GM23338 (cell line): ENCODE measurements around the gene MYO3B. TPM values are rescaled to one million over a fixed set of nuclear protein-coding genes. Genes with fewer than 3 reads are reported as not detected.

Source experiments
- ATAC-seq: fragments of 200-7000 bp; cut with Tn5 transposase; 3 replicates; pipeline ENCODE4 v1.9.1; 2020
- DNase-seq: peaks from one replicate; pipeline ENCODE4 v3.0.0-alpha.2; 2015; ENCODE audit warnings: low spot score
- H2AFZ ChIP-seq: fragments of 200-600 bp; sonication (generic); 2 replicates; pipeline ENCODE4 v1.8.0; 2016; ENCODE audit warnings: antibody characterized with exemption, mild to moderate bottlenecking, moderate library complexity
- H3F3A ChIP-seq: fragments of 200-600 bp; sonication (generic); replicated peaks from 2 replicates; pipeline ENCODE4 v1.8.0; 2017; ENCODE audit warnings: antibody characterized with exemption, mixed run types, low read depth
- H3K27ac ChIP-seq: fragments of 200-600 bp; sonication (generic); 2 replicates; pipeline ENCODE4 v1.6.1; 2016; ENCODE audit warnings: low read depth
- H3K27me3 ChIP-seq: fragments of 200-600 bp; sonication (generic); 2 replicates; pipeline ENCODE4 v1.8.0; 2016; ENCODE audit warnings: mild to moderate bottlenecking, mixed run types, moderate library complexity; ENCODE audit not compliant: insufficient read depth
- H3K36me3 ChIP-seq: fragments of 200-600 bp; sonication (generic); 2 replicates; pipeline ENCODE4 v1.8.0; 2016; ENCODE audit warnings: mild to moderate bottlenecking; ENCODE audit not compliant: insufficient read depth
- H3K4me1 ChIP-seq: fragments of 200-600 bp; sonication (generic); 2 replicates; pipeline ENCODE4 v1.8.0; 2016; ENCODE audit warnings: mild to moderate bottlenecking, moderate library complexity; ENCODE audit not compliant: insufficient read depth
- H3K4me2 ChIP-seq: fragments of 200-600 bp; sonication (generic); 2 replicates; pipeline ENCODE4 v1.7.1; 2017; ENCODE audit warnings: mixed run types
- H3K4me3 ChIP-seq: fragments of 200-600 bp; sonication (generic); 2 replicates; pipeline ENCODE4 v1.6.1; 2016; ENCODE audit warnings: mixed run types
- H3K79me2 ChIP-seq: fragments of 200-600 bp; sonication (generic); replicated peaks from 2 replicates; pipeline ENCODE4 v1.8.0; 2017; ENCODE audit warnings: mild to moderate bottlenecking; ENCODE audit not compliant: insufficient read depth
- H3K9me2 ChIP-seq: fragments of 200-600 bp; sonication (generic); 2 replicates; pipeline ENCODE4 v1.8.0; 2017; ENCODE audit not compliant: insufficient read depth
- H4K20me1 ChIP-seq: fragments of 200-600 bp; sonication (generic); replicated peaks from 2 replicates; pipeline ENCODE4 v1.8.0; 2017; ENCODE audit warnings: mild to moderate bottlenecking; ENCODE audit not compliant: insufficient read depth
- H3K27ac Mint-ChIP-seq: 2 replicates; pipeline ENCODE4 v1.8.0; 2020; ENCODE audit warnings: inconsistent platforms, mild to moderate bottlenecking, moderate library complexity, mixed read lengths
- H3K27me3 Mint-ChIP-seq: 3 replicates; pipeline ENCODE4 v1.8.0; 2022; ENCODE audit warnings: low read depth, mild to moderate bottlenecking, moderate library complexity, mixed read lengths, inconsistent platforms; ENCODE audit not compliant: insufficient read depth, poor library complexity
- H3K36me3 Mint-ChIP-seq: 3 replicates; pipeline ENCODE4 v1.8.0; 2021; ENCODE audit warnings: low read depth, mild to moderate bottlenecking, inconsistent platforms, moderate library complexity, mixed read lengths
- H3K4me1 Mint-ChIP-seq: 3 replicates; pipeline ENCODE4 v1.8.0; 2020; ENCODE audit warnings: mild to moderate bottlenecking, inconsistent platforms, mixed read lengths
- H3K4me3 Mint-ChIP-seq: 3 replicates; pipeline ENCODE4 v1.8.0; 2021; ENCODE audit warnings: moderate library complexity, mild to moderate bottlenecking, inconsistent platforms, mixed read lengths
- H3K9me3 Mint-ChIP-seq: 3 replicates; pipeline ENCODE4 v1.8.0; 2020; ENCODE audit warnings: moderate library complexity, mild to moderate bottlenecking, inconsistent platforms, mixed read lengths
- CREB1 ChIP-seq: fragments of 250-450 bp; sonication (Bioruptor Pico); IDR thresholded peaks from 2 replicates; pipeline ENCODE4 v1.5.0; 2020; ENCODE audit warnings: low read depth, mild to moderate bottlenecking, moderate library complexity
- CTCF ChIP-seq, 2 experiments: fragments of 200-600 bp in 1 of 2; sonication (generic) in 1 of 2; conservative IDR thresholded peaks; 2 replicates each; pipeline versions ENCODE4 v1.5.1 to v1.6.1; 2016 to 2017; ENCODE audit warnings: antibody characterized with exemption in 2 of 2, low read depth in 2 of 2, mild to moderate bottlenecking in 2 of 2, moderate library complexity in 1 of 2
- EZH2 ChIP-seq: fragments of 200-600 bp; sonication (generic); IDR thresholded peaks from one replicate; pipeline ENCODE4 v1.8.0; 2017; ENCODE audit warnings: antibody characterized with exemption, mild to moderate bottlenecking, low read depth; ENCODE audit not compliant: unreplicated experiment
- EZH2phosphoT487 ChIP-seq: fragments of 200-600 bp; sonication (generic); IDR thresholded peaks from one replicate; pipeline ENCODE4 v1.8.1; 2018; ENCODE audit warnings: antibody characterized with exemption; ENCODE audit not compliant: unreplicated experiment
- JUNB ChIP-seq: IDR thresholded peaks from one replicate; pipeline ENCODE4 v1.6.1; 2016; ENCODE audit warnings: antibody characterized with exemption; ENCODE audit not compliant: unreplicated experiment
- NANOG ChIP-seq: IDR thresholded peaks from 2 replicates; pipeline ENCODE4 v1.6.1; 2016; ENCODE audit warnings: antibody characterized with exemption, borderline replicate concordance
- POLR2AphosphoS5 ChIP-seq: IDR thresholded peaks from 2 replicates; pipeline ENCODE4 v1.6.1; 2016; ENCODE audit warnings: antibody characterized with exemption, low read depth
- STAT1 ChIP-seq: IDR thresholded peaks from one replicate; pipeline ENCODE4 v1.6.1; 2016; ENCODE audit warnings: antibody characterized with exemption; ENCODE audit not compliant: unreplicated experiment
- ZNF114 ChIP-seq: fragments of 250-450 bp; sonication (Bioruptor Pico); IDR thresholded peaks from 2 replicates; pipeline ENCODE4 v1.5.0; 2020; ENCODE audit warnings: mild to moderate bottlenecking, moderate library complexity
- ZNF331 ChIP-seq: fragments of 250-450 bp; sonication (Bioruptor Pico); IDR thresholded peaks from 2 replicates; pipeline ENCODE4 v1.5.0; 2020; ENCODE audit warnings: low read depth, mild to moderate bottlenecking, moderate library complexity
- ZNF462 ChIP-seq: fragments of 250-450 bp; sonication (Bioruptor Pico); IDR thresholded peaks from 2 replicates; pipeline ENCODE4 v1.5.0; 2020; ENCODE audit warnings: mild to moderate bottlenecking, moderate library complexity
- polyA plus RNA-seq: library from polyadenylated mRNA; unstranded; fragments of >200 nt; fragmentation: Nextera tagmentation; extraction: Ambion mirVana; gene quantifications from 2 replicates; pipeline ENCODE4 v1.2.1, GENCODE V29; 2016
- total RNA-seq: library from RNA; depleted of rRNA; stranded (reverse); fragments of >200 nt; shearing (Covaris generic); gene quantifications from 2 replicates; pipeline ENCODE4 v1.2.3, GENCODE V29; 2014
- TF ChIP-seq, protein P1 (sequence below): IDR thresholded peaks from one replicate; pipeline ENCODE4 v1.6.1; 2018; ENCODE audit warnings: antibody characterized with exemption; ENCODE audit not compliant: unreplicated experiment
- TF ChIP-seq, protein P2 (sequence below): IDR thresholded peaks from 2 replicates; pipeline ENCODE4 v1.6.1; 2016; ENCODE audit warnings: antibody characterized with exemption

MYO3B gene
- total and polyA plus RNA-seq, 2 experiments from 2014 or later: 0.42 TPM; not detected in 1

- Histone ChIP-seq H3K79me2 (no peaks in the 10 kb centered on the region), H3K4me1 (peaks cover 17% of the 10 kb centered on the region), H3K36me3 (no peaks in the 10 kb centered on the region), H3F3A (no peaks in the 10 kb centered on the region), H4K20me1 (no peaks in the 10 kb centered on the region), H2AFZ (peak overlapping the region; percentile 53), H3K4me3 (no peak overlapping the region), H3K4me2 (peak overlapping the region; percentile 65), H3K9me2 (peaks cover 5% of the 10 kb centered on the region; the same call in 1 of the 2 replicates), H3K27me3 (no peaks in the 10 kb centered on the region), H3K27ac (peak overlapping the region; percentile 11; the same call in 1 of the 2 replicates)
- TF ChIP-seq, protein P1, sequence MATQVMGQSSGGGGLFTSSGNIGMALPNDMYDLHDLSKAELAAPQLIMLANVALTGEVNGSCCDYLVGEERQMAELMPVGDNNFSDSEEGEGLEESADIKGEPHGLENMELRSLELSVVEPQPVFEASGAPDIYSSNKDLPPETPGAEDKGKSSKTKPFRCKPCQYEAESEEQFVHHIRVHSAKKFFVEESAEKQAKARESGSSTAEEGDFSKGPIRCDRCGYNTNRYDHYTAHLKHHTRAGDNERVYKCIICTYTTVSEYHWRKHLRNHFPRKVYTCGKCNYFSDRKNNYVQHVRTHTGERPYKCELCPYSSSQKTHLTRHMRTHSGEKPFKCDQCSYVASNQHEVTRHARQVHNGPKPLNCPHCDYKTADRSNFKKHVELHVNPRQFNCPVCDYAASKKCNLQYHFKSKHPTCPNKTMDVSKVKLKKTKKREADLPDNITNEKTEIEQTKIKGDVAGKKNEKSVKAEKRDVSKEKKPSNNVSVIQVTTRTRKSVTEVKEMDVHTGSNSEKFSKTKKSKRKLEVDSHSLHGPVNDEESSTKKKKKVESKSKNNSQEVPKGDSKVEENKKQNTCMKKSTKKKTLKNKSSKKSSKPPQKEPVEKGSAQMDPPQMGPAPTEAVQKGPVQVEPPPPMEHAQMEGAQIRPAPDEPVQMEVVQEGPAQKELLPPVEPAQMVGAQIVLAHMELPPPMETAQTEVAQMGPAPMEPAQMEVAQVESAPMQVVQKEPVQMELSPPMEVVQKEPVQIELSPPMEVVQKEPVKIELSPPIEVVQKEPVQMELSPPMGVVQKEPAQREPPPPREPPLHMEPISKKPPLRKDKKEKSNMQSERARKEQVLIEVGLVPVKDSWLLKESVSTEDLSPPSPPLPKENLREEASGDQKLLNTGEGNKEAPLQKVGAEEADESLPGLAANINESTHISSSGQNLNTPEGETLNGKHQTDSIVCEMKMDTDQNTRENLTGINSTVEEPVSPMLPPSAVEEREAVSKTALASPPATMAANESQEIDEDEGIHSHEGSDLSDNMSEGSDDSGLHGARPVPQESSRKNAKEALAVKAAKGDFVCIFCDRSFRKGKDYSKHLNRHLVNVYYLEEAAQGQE: no peak
- TF ChIP-seq ZNF114 (CRISPR knock-in tag) (no peak), STAT1 (no peak), POLR2AphosphoS5 (no peak), CREB1 (CRISPR knock-in tag) (no peak), EZH2phosphoT487 (no peak), ZNF462 (CRISPR knock-in tag) (no peak), EZH2 (no peak), NANOG (no peak), ZNF331 (no peak), CTCF (conservative IDR thresholded peaks at IDR 0.05; ENCODE audit: low read depth in 2 of 2) (no peak), JUNB (no peak)
- TF ChIP-seq, protein P2, sequence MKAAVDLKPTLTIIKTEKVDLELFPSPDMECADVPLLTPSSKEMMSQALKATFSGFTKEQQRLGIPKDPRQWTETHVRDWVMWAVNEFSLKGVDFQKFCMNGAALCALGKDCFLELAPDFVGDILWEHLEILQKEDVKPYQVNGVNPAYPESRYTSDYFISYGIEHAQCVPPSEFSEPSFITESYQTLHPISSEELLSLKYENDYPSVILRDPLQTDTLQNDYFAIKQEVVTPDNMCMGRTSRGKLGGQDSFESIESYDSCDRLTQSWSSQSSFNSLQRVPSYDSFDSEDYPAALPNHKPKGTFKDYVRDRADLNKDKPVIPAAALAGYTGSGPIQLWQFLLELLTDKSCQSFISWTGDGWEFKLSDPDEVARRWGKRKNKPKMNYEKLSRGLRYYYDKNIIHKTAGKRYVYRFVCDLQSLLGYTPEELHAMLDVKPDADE: no peak
- Mint-ChIP-seq H3K9me3 (no peaks in the 10 kb centered on the region), H3K27me3 (no peaks in the 10 kb centered on the region), H3K27ac (peak overlapping the region; percentile 92), H3K4me1 (peaks cover 40% of the 10 kb centered on the region), H3K36me3 (no peaks in the 10 kb centered on the region), H3K4me3 (no peak overlapping the region)
- DNase-seq (peak; percentile 33), ATAC-seq (peak; percentile 90)
These were observed 44.4 kb downstream of the MYO3B start for GRCh38 chr2:170222298-170222697.
